Cortex of kidney (tissue), 1 donor: ENCODE measurements around the gene CRACDL.
"Not testable (repeated sequence)": the region's sequence is repeated elsewhere in the genome, so short reads cannot be mapped to it uniquely, and the experiment has no call there.

ENCODE experiments used
- DNase-seq: peaks from one replicate; lab custom pipeline; 2025; lab: John Stamatoyannopoulos, UW

The CRACDL gene

GRCh38 chr2:98903767-98904485 is 32.1 kb downstream of the CRACDL start:
- no peak for DNase-seq

GRCh38 chr2:98903064-98903355 is 33.0 kb downstream of the CRACDL start:
- no peak for DNase-seq

- DNase-seq, result no peak
Measured at GRCh38 chr2:98902209-98903063, 33.6 kb downstream of the CRACDL start.

GRCh38 chr2:98901702-98902101 is 34.3 kb downstream of the CRACDL start:
- no peak for DNase-seq

GRCh38 chr2:98901291-98901690 is 34.7 kb downstream of the CRACDL start:
- DNase-seq, result no peak

- no peak for DNase-seq
Measured at GRCh38 chr2:98900721-98901120, 35.3 kb downstream of the CRACDL start.

- DNase-seq, result not testable (repeated sequence)
Measured at GRCh38 chr2:98899703-98900078, 36.3 kb downstream of the CRACDL start.

- no peak for DNase-seq
Measured at GRCh38 chr2:98899041-98899702, 36.9 kb downstream of the CRACDL start.

- no peak for DNase-seq
Measured at GRCh38 chr2:98898423-98898841, 37.6 kb downstream of the CRACDL start.

GRCh38 chr2:98897746-98898145 is 38.3 kb downstream of the CRACDL start:
- no peak for DNase-seq

GRCh38 chr2:98896944-98897343 is 39.1 kb downstream of the CRACDL start:
- DNase-seq, result no peak

- no peak for DNase-seq
Measured at GRCh38 chr2:98896416-98896815, 39.6 kb downstream of the CRACDL start.

GRCh38 chr2:98895901-98896300 is 40.1 kb downstream of the CRACDL start:
- no peak for DNase-seq

GRCh38 chr2:98895221-98895620 is 40.8 kb downstream of the CRACDL start:
- DNase-seq, result no peak

GRCh38 chr2:98894331-98895000 is 41.6 kb downstream of the CRACDL start:
- DNase-seq, result no peak

- no peak for DNase-seq
Measured at GRCh38 chr2:98893911-98894321, 42.1 kb downstream of the CRACDL start.

- DNase-seq, result no peak
Measured at GRCh38 chr2:98892871-98893270, 43.2 kb downstream of the CRACDL start.

- no peak for DNase-seq
Measured at GRCh38 chr2:98891591-98891990, 44.4 kb downstream of the CRACDL start.

GRCh38 chr2:98886066-98886554 is 49.9 kb downstream of the CRACDL start:
- no peak for DNase-seq

GRCh38 chr2:98884658-98885057 is 51.4 kb downstream of the CRACDL start:
- DNase-seq, result no peak

GRCh38 chr2:98883780-98884211 is 52.2 kb downstream of the CRACDL start:
- no peak for DNase-seq
